HuH-7 (cell line): Measurements from ENCODE around the gene IGF2BP1.
"Not testable (repeated sequence)": the region's sequence is repeated elsewhere in the genome, so short reads cannot be mapped to it uniquely, and the experiment has no call there.

Source experiments
- DNase-seq: peaks from one replicate; pipeline ENCODE4 v3.0.0; 2011; ENCODE audit warnings: low spot score

IGF2BP1 gene

DNA sequence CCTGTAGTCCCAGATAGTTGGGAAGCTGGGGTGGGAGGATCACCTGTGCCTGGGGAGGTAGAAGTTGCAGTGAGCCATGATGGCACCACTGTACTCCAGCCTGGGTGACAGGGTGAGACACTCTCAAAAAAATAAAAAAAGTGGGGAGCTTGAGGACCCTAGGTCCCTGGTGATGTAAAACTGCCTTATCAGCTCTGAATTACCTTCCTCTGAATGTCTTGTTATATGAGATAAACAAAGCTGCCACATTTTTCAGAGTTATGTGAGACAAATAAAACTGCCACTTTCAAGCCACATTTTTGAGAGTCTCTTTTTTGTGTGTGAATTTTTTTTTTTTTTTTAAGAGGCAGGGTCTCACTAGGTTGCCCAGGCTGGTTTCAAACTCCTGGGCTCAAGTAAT is 103.4 kb downstream of the IGF2BP1 start:
- no peak for DNase-seq

DNA sequence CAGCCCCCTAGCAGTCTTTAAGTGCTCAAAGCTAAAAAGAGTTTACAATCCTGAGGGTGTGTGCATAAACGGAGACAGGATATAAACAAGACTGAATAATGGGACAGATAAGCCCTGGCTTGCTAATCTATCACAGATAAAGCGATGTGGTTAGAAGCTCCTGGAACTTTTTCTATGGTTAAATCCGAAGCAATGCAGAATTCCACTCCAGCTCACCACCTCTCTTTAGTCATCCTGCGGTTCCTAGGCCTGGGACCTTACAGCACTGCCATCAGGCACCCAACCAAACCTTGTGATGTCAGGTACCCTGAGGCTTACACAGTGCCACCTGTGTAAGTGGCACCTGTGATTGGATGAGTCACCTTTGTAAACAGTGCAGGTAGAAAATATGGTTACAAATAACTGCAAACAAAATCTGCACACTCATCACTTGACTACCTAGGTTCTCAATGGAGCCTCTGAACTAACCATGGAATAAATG is 103.9 kb downstream of the IGF2BP1 start:
- DNase-seq: no peak

DNA sequence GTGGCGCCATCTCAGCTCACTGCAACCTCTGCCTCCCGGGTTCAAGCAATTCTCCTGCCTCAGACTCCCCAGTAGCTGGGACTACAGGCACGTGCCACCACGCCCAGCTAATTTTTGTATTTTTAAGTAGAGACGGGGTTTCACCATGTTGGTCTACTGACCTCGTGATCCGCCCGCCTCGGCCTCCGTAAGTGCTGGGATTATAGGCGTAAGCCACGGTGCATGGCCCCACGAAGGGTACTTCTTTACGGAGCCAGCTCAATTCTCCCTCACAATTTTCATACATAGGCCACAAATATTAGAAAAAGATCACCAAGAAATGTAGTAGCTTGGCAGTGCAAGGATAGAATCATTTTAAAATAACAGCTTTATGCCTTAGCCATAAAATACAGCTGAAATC is 106.2 kb downstream of the IGF2BP1 start:
- not testable (repeated sequence) for DNase-seq

DNA sequence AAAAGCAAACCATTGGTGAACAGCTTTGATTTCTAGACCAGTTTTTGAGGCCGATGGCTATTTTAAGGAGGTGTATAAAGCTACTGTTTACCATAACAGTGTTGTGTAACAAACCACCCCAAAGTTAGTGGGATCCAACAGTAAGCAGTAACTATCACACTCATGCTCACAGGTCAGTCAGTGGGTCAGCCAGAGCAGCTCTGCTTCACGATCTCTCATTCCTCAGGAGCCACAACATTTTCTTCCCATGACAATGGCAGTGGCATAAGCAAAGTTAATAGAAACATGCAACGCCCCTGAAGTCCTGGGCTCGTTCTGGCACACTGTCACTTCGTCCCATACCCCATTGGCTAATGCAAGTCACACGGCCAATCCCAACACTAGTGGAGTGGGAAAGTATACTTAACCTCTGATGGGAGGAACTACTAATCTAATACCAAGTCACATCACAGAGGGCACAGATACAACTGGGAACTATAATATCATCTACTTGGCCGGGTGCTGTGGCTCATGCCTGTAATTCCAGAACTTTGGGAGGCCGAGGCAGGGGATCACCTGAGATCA is 107.4 kb downstream of the IGF2BP1 start:
- no peak for DNase-seq
